ENCODE results near the gene PTPRF.

Gene PTPRF

GRCh38 chr1:43513471-43514173 lies 17.1 kb upstream of the PTPRF start:
- DNase-seq, result no peak

DNA sequence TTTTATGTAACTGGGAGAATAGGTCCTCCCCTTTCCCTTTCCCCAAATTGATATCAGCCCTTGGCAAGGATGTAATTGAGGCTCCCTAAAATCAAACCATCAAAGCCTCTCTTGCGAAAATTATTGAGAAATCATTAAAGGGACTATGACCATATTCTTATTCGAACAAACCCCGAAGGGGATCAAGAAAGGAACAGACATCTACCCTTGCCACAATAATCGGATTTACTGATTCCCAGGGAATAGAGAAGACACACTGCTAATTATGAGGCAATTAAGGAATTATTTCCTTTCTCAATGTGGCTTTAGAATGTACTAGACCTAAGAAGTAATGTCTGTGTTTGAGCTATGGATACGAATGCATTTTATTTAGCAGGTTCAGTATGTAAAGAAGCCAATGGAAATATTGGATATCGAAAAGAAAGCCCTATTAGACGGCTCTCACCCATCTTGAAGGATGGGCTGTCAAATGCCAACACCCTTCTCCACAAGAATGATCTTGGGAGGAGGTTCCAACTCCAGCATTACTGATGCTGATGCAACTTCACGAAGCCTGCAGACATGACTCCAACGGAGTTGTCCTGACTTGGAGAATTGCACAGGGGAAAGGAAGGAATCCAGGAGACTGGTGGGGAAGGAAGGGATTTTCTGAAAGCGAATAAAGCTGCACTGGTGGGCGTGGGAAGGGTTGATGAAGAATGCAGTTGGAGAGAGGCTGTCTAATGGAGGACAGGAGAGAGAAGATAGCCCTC lies 11.6 kb upstream of the PTPRF start:
- no peak for DNase-seq

DNA sequence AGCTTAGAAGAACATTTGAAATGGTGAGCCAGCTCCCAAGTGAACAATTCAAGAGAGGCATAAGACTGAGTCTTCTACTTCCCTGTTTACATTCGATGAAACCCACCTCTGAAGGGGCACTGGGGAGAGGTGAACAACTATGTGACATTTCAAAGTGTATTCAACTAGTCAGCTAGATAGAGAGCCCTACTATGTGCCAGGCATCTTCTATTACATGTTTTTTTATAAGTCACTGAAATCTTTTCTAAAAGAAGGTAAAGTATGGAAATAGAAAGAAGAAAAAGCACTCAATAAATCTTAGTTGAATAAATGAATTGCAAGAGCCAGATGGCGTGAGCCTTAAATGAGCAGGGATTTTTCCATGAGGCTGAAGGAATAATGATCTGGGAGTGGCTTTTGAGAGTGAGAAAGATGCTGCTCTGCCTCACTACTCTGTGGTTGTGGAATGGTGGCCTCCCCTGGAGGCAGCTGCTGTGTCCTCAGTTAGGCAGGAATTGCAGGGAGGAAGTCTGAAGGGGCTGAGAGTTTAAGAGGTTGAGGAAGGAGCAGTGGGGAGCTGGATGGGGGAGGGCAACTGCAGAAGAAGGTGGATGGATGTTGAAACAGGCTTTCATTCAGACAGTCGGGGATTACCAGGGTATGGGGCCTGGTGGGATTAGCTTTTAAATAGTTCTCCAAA lies 10.4 kb upstream of the PTPRF start:
- DNase-seq, result no peak

DNA sequence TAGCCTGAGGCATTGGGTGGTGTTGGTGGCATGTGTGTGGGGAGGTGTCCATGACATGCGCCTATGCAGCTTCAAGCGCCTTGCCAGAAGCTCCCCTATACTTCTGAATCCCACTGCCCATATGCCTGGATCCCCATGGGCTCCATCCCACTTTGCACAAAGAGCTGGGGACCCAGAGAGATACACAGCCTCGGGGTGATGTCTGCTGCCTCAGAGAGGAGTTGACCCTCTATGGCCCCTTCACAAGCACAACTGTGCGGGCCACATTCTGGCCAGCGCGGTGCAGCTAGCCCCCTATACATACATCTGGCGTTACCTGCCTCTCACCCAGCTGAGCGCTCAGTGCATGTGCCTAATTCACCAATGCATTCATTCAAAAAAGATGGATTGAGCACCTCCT lies 9.6 kb upstream of the PTPRF start:
- DNase-seq, result no peak

DNA sequence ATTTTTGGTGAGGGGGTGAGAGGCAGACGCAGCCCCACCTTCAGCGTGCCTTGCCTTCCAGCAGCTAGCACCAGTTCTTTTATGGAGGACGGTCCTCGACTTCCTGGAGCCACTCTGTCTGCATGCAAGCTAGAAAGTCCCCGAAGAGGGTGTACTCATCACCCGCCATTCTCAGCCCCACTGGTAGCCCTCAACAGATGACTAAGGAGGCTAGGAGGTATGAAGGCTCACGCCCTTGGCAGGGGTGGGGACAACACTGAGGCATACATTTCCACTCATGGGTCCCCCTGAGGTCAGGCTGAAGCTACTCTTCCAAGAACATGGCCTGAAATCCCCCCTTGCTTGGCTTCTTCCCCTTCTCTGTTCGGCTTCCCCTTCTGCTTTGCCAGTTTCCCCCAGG lies 8.9 kb upstream of the PTPRF start:
- DNase-seq, result no peak

DNA sequence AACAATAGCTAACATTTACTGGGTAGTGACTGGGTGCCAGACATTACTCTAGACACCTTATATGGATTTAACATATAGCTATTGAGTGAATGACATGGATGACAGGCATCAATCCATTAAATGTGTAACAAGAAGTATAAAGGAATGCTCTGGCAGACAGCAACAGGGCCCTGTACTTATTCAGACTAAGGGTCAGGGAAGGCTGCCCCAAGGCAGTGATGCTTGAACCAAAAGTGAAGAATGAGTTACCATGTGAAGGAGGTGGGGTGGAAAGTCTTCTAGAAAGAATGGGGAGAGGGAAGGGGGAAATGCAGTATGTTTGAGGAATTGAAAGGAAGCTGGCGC lies 8.3 kb upstream of the PTPRF start:
- DNase-seq, result no peak

GRCh38 chr1:43522776-43523480 lies 7.8 kb upstream of the PTPRF start:
- no peak for DNase-seq

GRCh38 chr1:43524804-43525203 lies 5.9 kb upstream of the PTPRF start:
- no peak for DNase-seq

DNA sequence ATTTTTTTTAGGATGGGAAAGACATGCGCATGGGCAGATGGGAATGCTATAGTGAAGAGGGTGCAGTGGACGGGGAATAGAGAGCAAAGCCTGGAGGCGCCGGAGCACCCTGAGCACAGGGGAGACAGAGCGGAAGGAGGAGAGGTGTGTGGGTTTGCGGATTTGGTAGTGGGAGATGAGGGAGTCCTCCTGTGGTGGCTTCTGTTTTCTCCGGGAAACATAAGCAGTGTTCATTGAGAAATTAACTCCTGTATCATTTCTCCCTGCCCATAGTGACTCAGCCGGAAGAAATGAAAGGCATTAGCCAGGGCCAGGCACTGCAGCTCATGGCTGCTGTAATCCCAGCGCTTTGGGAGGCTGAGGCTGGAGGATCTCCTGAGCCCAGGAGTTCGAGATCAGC lies 4.7 kb upstream of the PTPRF start:
- no peak for DNase-seq

- DNase-seq, result no peak
Observed at GRCh38 chr1:43527111-43527878, 3.4 kb upstream of the PTPRF start.

DNA sequence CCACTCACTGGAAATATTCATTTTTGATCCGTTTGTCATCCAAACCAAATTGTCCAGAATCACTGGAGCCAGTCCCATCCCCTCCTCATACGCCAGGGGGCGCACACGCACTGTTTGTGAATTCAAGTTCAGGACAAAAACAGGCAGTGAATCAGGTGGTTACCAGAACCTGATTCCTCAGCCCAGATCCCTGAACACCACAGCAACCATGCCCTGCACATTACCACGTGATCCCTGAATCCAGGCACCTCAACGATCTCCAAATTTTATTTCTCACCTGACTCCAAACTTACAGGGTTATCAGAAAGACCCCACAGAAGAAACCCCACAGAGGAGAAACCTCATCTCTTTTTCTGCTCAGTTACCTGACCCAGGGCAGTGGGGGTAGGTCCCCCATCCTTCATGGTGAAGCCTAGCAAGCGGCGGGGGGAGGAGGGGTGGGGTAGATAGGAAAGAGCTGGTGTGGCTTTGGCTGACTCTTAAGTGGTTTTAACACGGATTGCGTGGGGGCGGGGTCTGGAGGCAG lies 1.4 kb upstream of the PTPRF start:
- DNase-seq, result peak; percentile 66

DNA sequence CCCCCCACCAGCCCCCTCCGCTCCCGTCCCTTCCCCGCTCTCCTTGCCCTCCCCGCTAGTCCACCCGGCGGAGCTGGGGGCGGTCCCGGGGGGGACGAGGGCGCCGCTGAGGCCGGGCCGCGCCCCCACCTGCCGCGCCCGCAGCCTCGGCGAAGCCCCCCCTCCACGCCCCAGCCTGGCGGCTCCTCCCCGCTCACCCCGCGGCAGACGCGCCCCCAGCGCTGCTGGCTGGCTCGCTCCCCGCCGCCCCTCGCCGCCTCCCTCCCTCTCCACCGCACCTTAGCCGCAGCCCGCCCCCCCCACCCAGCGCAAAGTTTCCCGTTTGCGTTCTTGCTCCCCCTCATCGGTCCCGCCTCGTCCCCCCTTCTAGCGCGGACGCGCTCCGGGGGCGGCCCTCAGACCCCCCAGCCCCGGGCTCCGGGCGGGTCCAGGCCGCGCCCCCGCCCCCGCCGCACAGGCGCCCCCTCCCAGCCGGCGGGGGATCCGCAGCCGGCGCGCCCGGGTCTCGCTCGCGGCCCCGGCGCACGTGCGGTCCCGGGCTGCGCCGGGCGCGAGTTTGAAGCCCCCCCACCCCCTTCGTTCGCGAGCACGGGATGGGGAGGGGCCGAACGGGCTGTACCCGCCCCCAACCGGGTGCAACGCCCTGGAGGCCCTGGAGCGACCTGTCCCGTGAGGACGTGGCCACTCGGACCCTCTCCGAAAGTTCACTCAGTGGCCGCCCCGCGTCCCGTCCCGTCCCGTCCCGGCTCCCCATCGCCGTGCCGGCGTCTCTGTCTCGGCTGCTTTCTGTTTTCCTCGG lies 623 bp downstream of the PTPRF start:
- no peak for DNase-seq

GRCh38 chr1:43531906-43532584 lies 1.4 kb downstream of the PTPRF start:
- DNase-seq, result no peak

- DNase-seq, result no peak
Observed at GRCh38 chr1:43532716-43533115, 2.0 kb downstream of the PTPRF start.

- DNase-seq, result no peak
Observed at GRCh38 chr1:43533584-43533983, 2.9 kb downstream of the PTPRF start.

DNA sequence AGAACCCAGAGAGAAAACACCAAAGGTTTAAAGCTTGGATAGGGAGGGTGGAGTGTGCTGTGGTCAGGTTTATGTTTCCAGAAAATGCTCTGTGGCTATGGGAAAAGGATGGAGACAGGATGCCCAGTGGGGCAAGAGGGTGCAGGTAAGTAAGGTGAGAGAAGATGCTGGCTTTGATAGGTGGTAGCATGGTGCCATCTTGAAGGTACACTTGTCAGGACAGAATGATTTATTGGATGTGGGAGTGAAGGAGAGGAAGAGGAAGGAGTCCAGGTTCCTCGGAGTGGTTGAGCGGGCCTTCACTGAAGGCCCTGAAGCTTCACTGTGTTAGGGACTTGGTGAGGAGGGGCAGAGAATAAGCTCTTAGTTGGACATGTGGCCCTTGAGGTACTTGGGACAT lies 3.6 kb downstream of the PTPRF start:
- no peak for DNase-seq

- no peak for DNase-seq
Observed at GRCh38 chr1:43536196-43536863, 5.6 kb downstream of the PTPRF start.

GRCh38 chr1:43536864-43537358 lies 6.2 kb downstream of the PTPRF start:
- DNase-seq, result no peak

DNA sequence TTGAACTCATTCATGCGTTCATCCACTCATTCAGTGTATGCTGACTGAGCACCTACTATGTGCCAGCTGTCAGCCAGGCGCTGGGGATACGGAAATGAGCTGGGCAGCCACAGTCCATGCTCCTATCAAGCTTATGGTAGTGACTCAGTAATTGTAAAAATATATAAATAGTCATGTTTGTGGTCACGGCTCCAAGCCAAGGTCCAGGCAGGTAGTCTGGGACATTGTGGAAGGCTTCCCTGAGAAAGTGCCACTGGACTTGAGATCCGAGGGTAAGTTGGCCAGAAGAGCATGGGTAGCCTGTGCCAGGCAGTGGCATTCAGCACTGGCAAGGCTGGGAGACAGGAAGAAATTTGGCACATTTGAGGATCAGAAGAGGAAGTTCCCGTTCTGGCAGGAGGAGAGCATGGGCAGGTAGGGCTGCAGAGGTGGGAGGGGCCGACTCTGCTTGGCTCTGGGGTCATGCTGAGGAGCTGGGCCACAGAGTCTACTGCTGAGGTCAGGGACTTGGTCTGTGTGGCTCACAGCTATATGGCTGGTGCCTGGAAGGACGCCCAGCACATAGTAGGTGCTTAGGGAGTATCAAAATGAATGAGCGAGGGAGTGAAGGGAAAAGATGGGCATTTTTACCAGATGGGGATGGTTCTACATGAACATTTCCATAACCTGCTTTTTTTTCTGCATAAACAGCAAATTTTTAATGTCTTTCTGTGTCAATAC lies 6.9 kb downstream of the PTPRF start:
- DNase-seq, result no peak

- DNase-seq, result no peak
Observed at GRCh38 chr1:43538143-43538487, 7.4 kb downstream of the PTPRF start.

Measured in KG1 (cell line).